ENCODE results near the gene LBX2.

Gene LBX2

GRCh38 chr2:74536166-74536950 lies 37.0 kb upstream of the LBX2 start:
- 0 out of 2 replicates have a peak, but pooled peaks cover 2% of the 10 kb centered on the region for H3K79me2 ChIP-seq (ENCODE audit: insufficient read depth, low read depth)
- no peak overlapping the region for H2AFZ ChIP-seq (ENCODE audit: low read depth)
- no peaks in the 10 kb centered on the region; the same call in 1 of the 2 replicates for H3K27me3 ChIP-seq (ENCODE audit: insufficient read depth, low read depth)
- no peaks in the 10 kb centered on the region for H4K20me1 ChIP-seq (ENCODE audit: insufficient read depth)
- no peaks in the 10 kb centered on the region for H3K36me3 ChIP-seq (ENCODE audit: insufficient read depth)
- H3K27ac ChIP-seq: no peak overlapping the region
- TF ChIP-seq CTCF (conservative IDR thresholded peaks at IDR 0.05; ENCODE audit: low read depth, low read length): no peak
- H3K4me1 ChIP-seq (ENCODE audit: low read depth, poor library complexity, severe bottlenecking): peaks cover 6% of the 10 kb centered on the region
- H3K4me3 ChIP-seq (IDR thresholded peaks at IDR 0.05; ENCODE audit: insufficient read depth, low read depth, low read length): no peak overlapping the region
- no peak overlapping the region for H3K4me2 ChIP-seq
- no peak overlapping the region for H3K9ac ChIP-seq

- no peak overlapping the region for H3K9ac ChIP-seq
- H3K4me3 ChIP-seq (IDR thresholded peaks at IDR 0.05; ENCODE audit: insufficient read depth, low read depth, low read length): no peak overlapping the region
- no peaks in the 10 kb centered on the region for H4K20me1 ChIP-seq (ENCODE audit: insufficient read depth)
- H3K4me1 ChIP-seq (ENCODE audit: low read depth, poor library complexity, severe bottlenecking): peaks cover 12% of the 10 kb centered on the region
- 0 out of 2 replicates have a peak, but pooled peaks cover 8% of the 10 kb centered on the region for H3K79me2 ChIP-seq (ENCODE audit: insufficient read depth, low read depth)
- no peak for TF ChIP-seq CTCF (conservative IDR thresholded peaks at IDR 0.05; ENCODE audit: low read depth, low read length)
- no peak overlapping the region for H3K4me2 ChIP-seq
- no peak overlapping the region for H2AFZ ChIP-seq (ENCODE audit: low read depth)
- no peaks in the 10 kb centered on the region for H3K36me3 ChIP-seq (ENCODE audit: insufficient read depth)
- H3K27me3 ChIP-seq (ENCODE audit: insufficient read depth, low read depth): no peaks in the 10 kb centered on the region; the same call in 1 of the 2 replicates
- no peak overlapping the region for H3K27ac ChIP-seq
Observed at GRCh38 chr2:74535440-74535965, 36.1 kb upstream of the LBX2 start.

- no peaks in the 10 kb centered on the region for H4K20me1 ChIP-seq (ENCODE audit: insufficient read depth)
- H3K79me2 ChIP-seq (ENCODE audit: insufficient read depth, low read depth): peaks cover 8% of the 10 kb centered on the region; the same call in 1 of the 2 replicates
- no peak overlapping the region for H3K4me2 ChIP-seq
- no peaks in the 10 kb centered on the region for H3K36me3 ChIP-seq (ENCODE audit: insufficient read depth)
- no peak overlapping the region for H3K27ac ChIP-seq
- H3K4me3 ChIP-seq (IDR thresholded peaks at IDR 0.05; ENCODE audit: insufficient read depth, low read depth, low read length): no peak overlapping the region
- H3K4me1 ChIP-seq (ENCODE audit: low read depth, poor library complexity, severe bottlenecking): peaks cover 12% of the 10 kb centered on the region
- H3K9ac ChIP-seq: no peak overlapping the region
- no peaks in the 10 kb centered on the region; the same call in 1 of the 2 replicates for H3K27me3 ChIP-seq (ENCODE audit: insufficient read depth, low read depth)
- no peak overlapping the region for H2AFZ ChIP-seq (ENCODE audit: low read depth)
- TF ChIP-seq CTCF (conservative IDR thresholded peaks at IDR 0.05; ENCODE audit: low read depth, low read length): no peak
Observed at GRCh38 chr2:74534411-74534810, 35.0 kb upstream of the LBX2 start.

GRCh38 chr2:74533464-74533863 lies 34.1 kb upstream of the LBX2 start:
- Histone ChIP-seq H3K79me2 (ENCODE audit: insufficient read depth, low read depth) (peaks cover 18% of the 10 kb centered on the region), H3K27ac (no peak overlapping the region), H3K27me3 (ENCODE audit: insufficient read depth, low read depth) (no peaks in the 10 kb centered on the region; the same call in 1 of the 2 replicates), H3K4me2 (no peak overlapping the region), H2AFZ (ENCODE audit: low read depth) (no peak overlapping the region), H3K4me1 (ENCODE audit: low read depth, poor library complexity, severe bottlenecking) (peaks cover 13% of the 10 kb centered on the region), H3K4me3 (IDR thresholded peaks at IDR 0.05; ENCODE audit: insufficient read depth, low read depth, low read length) (no peak overlapping the region), H3K36me3 (ENCODE audit: insufficient read depth) (no peaks in the 10 kb centered on the region), H4K20me1 (ENCODE audit: insufficient read depth) (no peaks in the 10 kb centered on the region), H3K9ac (no peak overlapping the region)
- no peak for TF ChIP-seq CTCF (conservative IDR thresholded peaks at IDR 0.05; ENCODE audit: low read depth, low read length)

All from KMS-11 (cell line).